GM12878 (cell line): ENCODE results near the gene BIRC3. TPM values are rescaled to one million over a fixed set of nuclear protein-coding genes. Genes with fewer than 3 reads are reported as not detected.

Experiments
- BCL3 ChIP-seq: IDR thresholded peaks from 2 replicates; pipeline ENCODE4 v1.6.1; 2011; ENCODE audit warnings: borderline replicate concordance, low read depth, mild to moderate bottlenecking, moderate library complexity, low read length; ENCODE audit not compliant: insufficient read depth, poor library complexity, severe bottlenecking
- CHD1 ChIP-seq: IDR thresholded peaks from 2 replicates; pipeline ENCODE4 v1.6.1; 2012; ENCODE audit warnings: low read depth, low read length, improper control_type of control experiment
- CHD2 ChIP-seq: IDR thresholded peaks from 2 replicates; pipeline ENCODE4 v1.6.1; 2011; ENCODE audit warnings: low read depth, low read length, improper control_type of control experiment, borderline replicate concordance
- DPF2 ChIP-seq: fragments of 450-650 bp; IDR thresholded peaks from 2 replicates; pipeline ENCODE4 v1.6.1; 2017; ENCODE audit warnings: mild to moderate bottlenecking
- ESRRA ChIP-seq: IDR thresholded peaks from 2 replicates; pipeline ENCODE4 v1.6.1; 2012; ENCODE audit warnings: mild to moderate bottlenecking, low read length, improper control_type of control experiment
- FOXM1 ChIP-seq: IDR thresholded peaks from 2 replicates; pipeline ENCODE4 v1.6.1; 2012; ENCODE audit warnings: low read depth, mild to moderate bottlenecking, inconsistent platforms, low read length, moderate library complexity
- HDAC2 ChIP-seq: fragments of 200-600 bp; sonication (generic); IDR thresholded peaks from 2 replicates; pipeline ENCODE4 v1.6.1; 2017
- IRF4 ChIP-seq: IDR thresholded peaks from 2 replicates; pipeline ENCODE4 v1.6.1; 2011; ENCODE audit warnings: low read depth, low read length
- KAT2A ChIP-seq: conservative IDR thresholded peaks from 2 replicates; pipeline ENCODE4 v1.6.1; 2011; ENCODE audit warnings: low read depth, low read length; ENCODE audit not compliant: control insufficient read depth
- LARP7 ChIP-seq: fragments of 450-650 bp; IDR thresholded peaks from 2 replicates; pipeline ENCODE4 v1.6.1; 2017; ENCODE audit warnings: mild to moderate bottlenecking
- MXI1 ChIP-seq: fragments of 150-350 bp; IDR thresholded peaks from 2 replicates; pipeline ENCODE4 v1.6.1; 2011; ENCODE audit warnings: low read depth, mild to moderate bottlenecking, inconsistent platforms, low read length, improper control_type of control experiment
- NFXL1 ChIP-seq: fragments of 450-650 bp; IDR thresholded peaks from 2 replicates; pipeline ENCODE4 v1.6.1; 2017; ENCODE audit warnings: antibody characterized with exemption, mild to moderate bottlenecking, borderline replicate concordance
- PML ChIP-seq: IDR thresholded peaks from 2 replicates; pipeline ENCODE4 v1.6.1; 2012; ENCODE audit warnings: low read length, inconsistent platforms
- PRDM15 ChIP-seq: fragments of 450-650 bp; formaldehyde crosslinking; IDR thresholded peaks from 2 replicates; pipeline ENCODE4 v1.4.0; 2020; ENCODE audit warnings: mild to moderate bottlenecking, moderate library complexity
- RB1 ChIP-seq: fragments of 450-650 bp; formaldehyde crosslinking; IDR thresholded peaks from 2 replicates; pipeline ENCODE4 v1.6.1; 2017; ENCODE audit warnings: mild to moderate bottlenecking, borderline replicate concordance
- SIN3A ChIP-seq: IDR thresholded peaks from 2 replicates; pipeline ENCODE4 v1.6.1; 2012; ENCODE audit warnings: low read depth, low read length, improper control_type of control experiment
- STAT1 ChIP-seq: fragments of 450-650 bp; conservative IDR thresholded peaks from 2 replicates; pipeline ENCODE4 v1.6.1; 2014; ENCODE audit warnings: antibody characterized with exemption, mild to moderate bottlenecking
- TCF12 ChIP-seq: IDR thresholded peaks from 2 replicates; pipeline ENCODE4 v1.6.1; 2011; ENCODE audit warnings: low read depth, mild to moderate bottlenecking, low read length
- ZNF622 ChIP-seq: fragments of 450-650 bp; IDR thresholded peaks from 2 replicates; pipeline ENCODE4 v1.6.1; 2017; ENCODE audit warnings: mild to moderate bottlenecking, inconsistent platforms
- ZSCAN29 ChIP-seq: fragments of 450-650 bp; IDR thresholded peaks from 2 replicates; pipeline ENCODE4 v1.6.1; 2017; ENCODE audit warnings: mild to moderate bottlenecking, moderate library complexity
- ZZZ3 ChIP-seq: IDR thresholded peaks from 2 replicates; pipeline ENCODE4 v1.6.1; 2011; ENCODE audit warnings: low read depth; ENCODE audit not compliant: control insufficient read depth, insufficient read length
- polyA plus RNA-seq, 11 experiments: library from polyadenylated mRNA; depleted of rRNA in 4 of 11; unstranded in 6 of 11; stranded (reverse) in 5 of 11; fragments of >200 nt; fragmentation: Nextera tagmentation in 4 of 11; fragmentation: Illumina TruSeq in 1 of 11; extraction: Ambion mirVana in 4 of 11; extraction: Trizol in 1 of 11; gene quantifications; 1 replicate in 1 of 11; 2 replicates in 10 of 11; pipeline versions ENCODE4 v1.2.1 to v1.2.3, GENCODE V29; 2011 to 2016; ENCODE audit warnings: inconsistent platforms in 2 of 11, missing spikeins in 2 of 11, low read depth in 1 of 11
- total RNA-seq, 4 experiments: library from RNA; depleted of rRNA in 3 of 4; stranded (reverse); fragments of >200 nt in 3 of 4; fragmentation: Illumina TruSeq in 1 of 4; extraction: Trizol in 1 of 4; gene quantifications; 2 replicates each; pipeline versions ENCODE4 v1.2.1 to v1.2.3, GENCODE V29; 2013 to 2021
- TF ChIP-seq, protein P1 (sequence below), 3 experiments: IDR thresholded peaks in 2 of 3; conservative IDR thresholded peaks in 1 of 3; 2 replicates each; pipeline ENCODE4 v1.5.1; 2011; ENCODE audit warnings: low read depth in 3 of 3, low read length in 3 of 3, mild to moderate bottlenecking in 3 of 3, control low read depth in 2 of 3, moderate library complexity in 2 of 3, inconsistent platforms in 1 of 3, mixed read lengths in 1 of 3; ENCODE audit not compliant: control insufficient read depth in 2 of 3, insufficient read depth in 1 of 3; ENCODE audit errors: extremely low read depth in 1 of 3
- TF ChIP-seq, protein P2 (sequence below): fragments of 450-650 bp; IDR thresholded peaks from 2 replicates; pipeline ENCODE4 v1.6.1; 2017; ENCODE audit warnings: borderline replicate concordance

Gene BIRC3
- total and polyA plus RNA-seq, 10 of the 15 experiments (the other 5 are each of a cell fraction or from before 2014, with no cell fraction given), result 42.1 to 351 (median 83.7) TPM

DNA sequence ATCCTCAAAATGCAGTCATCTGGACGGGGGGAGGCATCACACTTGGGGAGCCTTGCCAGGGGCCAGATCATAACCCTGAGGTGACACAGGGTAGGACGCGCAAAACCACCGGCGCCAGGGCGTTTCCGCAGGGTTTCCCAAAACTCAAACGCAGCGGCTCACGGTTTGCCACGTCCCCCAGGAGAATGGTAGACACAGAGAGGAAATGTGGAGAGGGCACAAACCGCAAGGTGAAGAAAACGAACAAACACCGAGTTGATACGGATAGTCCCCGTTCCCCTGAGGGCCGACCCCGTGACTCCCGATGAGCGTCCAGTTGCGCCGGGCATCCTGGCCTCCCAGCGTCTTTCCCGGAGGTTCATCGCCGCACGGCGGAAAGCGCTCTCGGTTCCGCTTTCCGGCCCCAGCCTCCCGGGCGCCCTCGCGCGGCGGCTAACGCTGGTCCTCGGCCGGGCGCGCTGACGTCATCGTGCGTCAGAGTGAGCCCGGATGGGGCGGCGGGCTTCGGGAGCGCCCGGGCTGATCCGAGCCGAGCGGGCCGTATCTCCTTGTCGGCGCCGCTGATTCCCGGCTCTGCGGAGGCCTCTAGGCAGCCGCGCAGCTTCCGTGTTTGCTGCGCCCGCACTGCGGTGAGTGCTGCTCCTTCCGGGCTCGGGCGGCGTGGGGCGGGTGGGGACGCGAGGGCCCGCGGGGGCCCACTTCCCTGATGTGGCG lies 29.6 kb downstream of the BIRC3 start, which contains the start of gene BIRC2 (continued):
- peak; percentile 53 for TF ChIP-seq BCL3
- no peak for TF ChIP-seq HDAC2
- TF ChIP-seq STAT1, result no peak
- peak; percentile 87 for TF ChIP-seq IRF4
- no peak for TF ChIP-seq ZNF622
- peak; percentile 99 for TF ChIP-seq DPF2
- peak; percentile 51; the same call in 1 of the 2 replicates for TF ChIP-seq MXI1
- no peak for TF ChIP-seq CHD1
- TF ChIP-seq RB1, result no peak; the same call in 1 of the 2 replicates
- no peak for TF ChIP-seq KAT2A
- TF ChIP-seq CHD2, result peak; percentile 66; the same call in 1 of the 2 replicates
- TF ChIP-seq SIN3A, result no peak; the same call in 1 of the 2 replicates
- TF ChIP-seq ZZZ3, result no peak
- no peak for TF ChIP-seq ESRRA
- TF ChIP-seq, protein P1, sequence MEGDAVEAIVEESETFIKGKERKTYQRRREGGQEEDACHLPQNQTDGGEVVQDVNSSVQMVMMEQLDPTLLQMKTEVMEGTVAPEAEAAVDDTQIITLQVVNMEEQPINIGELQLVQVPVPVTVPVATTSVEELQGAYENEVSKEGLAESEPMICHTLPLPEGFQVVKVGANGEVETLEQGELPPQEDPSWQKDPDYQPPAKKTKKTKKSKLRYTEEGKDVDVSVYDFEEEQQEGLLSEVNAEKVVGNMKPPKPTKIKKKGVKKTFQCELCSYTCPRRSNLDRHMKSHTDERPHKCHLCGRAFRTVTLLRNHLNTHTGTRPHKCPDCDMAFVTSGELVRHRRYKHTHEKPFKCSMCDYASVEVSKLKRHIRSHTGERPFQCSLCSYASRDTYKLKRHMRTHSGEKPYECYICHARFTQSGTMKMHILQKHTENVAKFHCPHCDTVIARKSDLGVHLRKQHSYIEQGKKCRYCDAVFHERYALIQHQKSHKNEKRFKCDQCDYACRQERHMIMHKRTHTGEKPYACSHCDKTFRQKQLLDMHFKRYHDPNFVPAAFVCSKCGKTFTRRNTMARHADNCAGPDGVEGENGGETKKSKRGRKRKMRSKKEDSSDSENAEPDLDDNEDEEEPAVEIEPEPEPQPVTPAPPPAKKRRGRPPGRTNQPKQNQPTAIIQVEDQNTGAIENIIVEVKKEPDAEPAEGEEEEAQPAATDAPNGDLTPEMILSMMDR (IDR thresholded peaks at IDR 0.05 in 2 of 3, conservative IDR thresholded peaks at IDR 0.05 in 1 of 3; ENCODE audit: control insufficient read depth in 2 of 3, extremely low read depth in 1 of 3, insufficient read depth in 1 of 3, low read depth in 3 of 3, low read length in 3 of 3), result peak; percentile 71 to 90 (median 80)
- TF ChIP-seq, protein P2, sequence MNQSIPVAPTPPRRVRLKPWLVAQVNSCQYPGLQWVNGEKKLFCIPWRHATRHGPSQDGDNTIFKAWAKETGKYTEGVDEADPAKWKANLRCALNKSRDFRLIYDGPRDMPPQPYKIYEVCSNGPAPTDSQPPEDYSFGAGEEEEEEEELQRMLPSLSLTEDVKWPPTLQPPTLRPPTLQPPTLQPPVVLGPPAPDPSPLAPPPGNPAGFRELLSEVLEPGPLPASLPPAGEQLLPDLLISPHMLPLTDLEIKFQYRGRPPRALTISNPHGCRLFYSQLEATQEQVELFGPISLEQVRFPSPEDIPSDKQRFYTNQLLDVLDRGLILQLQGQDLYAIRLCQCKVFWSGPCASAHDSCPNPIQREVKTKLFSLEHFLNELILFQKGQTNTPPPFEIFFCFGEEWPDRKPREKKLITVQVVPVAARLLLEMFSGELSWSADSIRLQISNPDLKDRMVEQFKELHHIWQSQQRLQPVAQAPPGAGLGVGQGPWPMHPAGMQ, result peak; percentile 50; the same call in 1 of the 2 replicates
- peak; percentile 72; the same call in 1 of the 2 replicates for TF ChIP-seq FOXM1
- TF ChIP-seq PML, result peak; percentile 57; the same call in 1 of the 2 replicates
- TF ChIP-seq ZSCAN29, result peak; percentile 49; the same call in 1 of the 2 replicates
- no peak for TF ChIP-seq NFXL1
- 0 out of 2 replicates have a peak, but pooled peaks have one; percentile 7 for TF ChIP-seq TCF12
- peak; percentile 97 for TF ChIP-seq LARP7
- no peak; the same call in 1 of the 2 replicates for TF ChIP-seq PRDM15
